SK-N-SH (cell line): Measurements from ENCODE around the gene KMT2C. TPM values are rescaled to one million over a fixed set of nuclear protein-coding genes. Genes with fewer than 3 reads are reported as not detected.

Source experiments
- CTCF ChIA-PET: fragments of 300-600, 350-600 bp; formaldehyde crosslinking; extraction: SDS; loops from one replicate; lab custom pipeline; 2021; lab: Yijun Ruan, JAX
- POLR2A ChIA-PET: fragments of 350-600 bp; sonication (Branson Sonifier 250); formaldehyde crosslinking; extraction: SDS; loops from one replicate; lab custom pipeline; 2020; ENCODE audit warnings: antibody characterized with exemption, inconsistent platforms; lab: Yijun Ruan, JAX
- DNase-seq: peaks from one replicate; pipeline ENCODE4 v3.0.0; 2012
- H2AFZ ChIP-seq: fragments of 200-600 bp; sonication (generic); 2 replicates; pipeline ENCODE4 v1.8.1; 2016; ENCODE audit warnings: antibody characterized with exemption, mild to moderate bottlenecking, low read depth
- H3F3A ChIP-seq: fragments of 200-600 bp; sonication (generic); replicated peaks from 2 replicates; pipeline ENCODE3; 2016; ENCODE audit warnings: antibody characterized with exemption, mild to moderate bottlenecking; ENCODE audit not compliant: insufficient read depth
- H3K27ac ChIP-seq, 2 experiments: fragments of 200-500 bp in 1 of 2; fragments of 200-600 bp in 1 of 2; sonication (Bioruptor generic) in 1 of 2; sonication (generic), shearing (Covaris generic) in 1 of 2; 2 replicates each; pipeline versions ENCODE4 v1.5.1 to v1.6.1; 2014 to 2016; ENCODE audit warnings: low read depth in 2 of 2, inconsistent platforms in 1 of 2, low read length in 1 of 2, mild to moderate bottlenecking in 1 of 2, mixed read lengths in 1 of 2
- H3K27me3 ChIP-seq: fragments of 200-600 bp; sonication (generic), shearing (Covaris generic); 2 replicates; pipeline ENCODE4 v1.6.1; 2016; ENCODE audit warnings: mixed run types; ENCODE audit not compliant: insufficient read depth
- H3K36me3 ChIP-seq, 2 experiments: fragments of 200-500 bp in 1 of 2; fragments of 200-600 bp in 1 of 2; sonication (Bioruptor generic) in 1 of 2; sonication (generic) in 1 of 2; replicated peaks in 1 of 2; 2 replicates each; pipeline versions ENCODE3 to v1.5.1; 2014 to 2016; ENCODE audit warnings: low read length in 1 of 2, mild to moderate bottlenecking in 1 of 2; ENCODE audit not compliant: insufficient read depth in 2 of 2, control insufficient read depth in 1 of 2
- H3K4me1 ChIP-seq, 2 experiments: fragments of 200-500 bp in 1 of 2; fragments of 200-600 bp in 1 of 2; sonication (Bioruptor generic) in 1 of 2; sonication (generic), shearing (Covaris generic) in 1 of 2; 2 replicates each; pipeline versions ENCODE4 v1.5.1 to v1.6.1; 2014 to 2016; ENCODE audit warnings: low read depth in 1 of 2, low read length in 1 of 2, mixed run types in 1 of 2; ENCODE audit not compliant: insufficient read depth in 2 of 2, control insufficient read depth in 1 of 2
- H3K4me2 ChIP-seq: fragments of 200-600 bp; sonication (generic), shearing (Covaris generic); 2 replicates; pipeline ENCODE4 v1.6.1; 2017; ENCODE audit warnings: mixed run types
- H3K4me3 ChIP-seq, 2 experiments: fragments of 200-500 bp in 1 of 2; fragments of 200-600 bp in 1 of 2; sonication (Bioruptor generic) in 1 of 2; sonication (generic), shearing (Covaris generic) in 1 of 2; 2 replicates each; pipeline versions ENCODE4 v1.5.1 to v1.8.1; 2014 to 2016; ENCODE audit warnings: low read depth in 2 of 2, inconsistent platforms in 1 of 2, low read length in 1 of 2, mild to moderate bottlenecking in 1 of 2, mixed read lengths in 1 of 2, moderate library complexity in 1 of 2
- H3K79me2 ChIP-seq: fragments of 200-600 bp; sonication (generic); 2 replicates; pipeline ENCODE4 v1.8.1; 2017; ENCODE audit warnings: mild to moderate bottlenecking; ENCODE audit not compliant: insufficient read depth
- H3K9ac ChIP-seq: fragments of 200-600 bp; sonication (generic); 2 replicates; pipeline ENCODE4 v1.6.1; 2017; ENCODE audit warnings: mixed run types
- H3K9me2 ChIP-seq: fragments of 200-600 bp; sonication (generic); 2 replicates; pipeline ENCODE4 v1.6.1; 2017; ENCODE audit warnings: mixed run types
- H3K9me3 ChIP-seq: fragments of 200-600 bp; sonication (generic); 2 replicates; pipeline ENCODE4 v1.6.1; 2017; ENCODE audit warnings: mixed run types, mild to moderate bottlenecking, moderate library complexity
- H4K20me1 ChIP-seq: fragments of 200-600 bp; sonication (generic); 2 replicates; pipeline ENCODE4 v1.6.1; 2017; ENCODE audit warnings: mild to moderate bottlenecking, mixed run types; ENCODE audit not compliant: insufficient read depth
- FOSL2 ChIP-seq: IDR thresholded peaks from 2 replicates; pipeline ENCODE4 v1.4.0; 2012; ENCODE audit warnings: low read depth, mild to moderate bottlenecking, moderate library complexity, borderline replicate concordance
- FOXJ3 ChIP-seq: sonication (generic); formaldehyde crosslinking; IDR thresholded peaks from 2 replicates; pipeline ENCODE4 v1.5.1; 2020; ENCODE audit warnings: mild to moderate bottlenecking, missing genetic modification reagents
- FOXM1 ChIP-seq: IDR thresholded peaks from 2 replicates; pipeline ENCODE4 v1.4.0; 2012; ENCODE audit warnings: low read depth, mild to moderate bottlenecking
- IRF3 ChIP-seq: fragments of 150-350 bp; IDR thresholded peaks from 2 replicates; pipeline ENCODE4 v1.6.1; 2016; ENCODE audit warnings: mild to moderate bottlenecking, low read depth, low read length
- MAX ChIP-seq: IDR thresholded peaks from 2 replicates; pipeline ENCODE4 v1.4.0; 2012; ENCODE audit warnings: low read depth
- MEF2A ChIP-seq: IDR thresholded peaks from 2 replicates; pipeline ENCODE4 v1.4.0; 2012; ENCODE audit warnings: low read depth, borderline replicate concordance
- MXI1 ChIP-seq: IDR thresholded peaks from 2 replicates; pipeline ENCODE4 v1.6.1; 2012; ENCODE audit warnings: mild to moderate bottlenecking, low read depth, low read length, improper control_type of control experiment
- NRF1 ChIP-seq: IDR thresholded peaks from 2 replicates; pipeline ENCODE4 v1.6.1; 2012; ENCODE audit warnings: low read depth, mild to moderate bottlenecking, low read length
- PBX3 ChIP-seq: IDR thresholded peaks from 2 replicates; pipeline ENCODE4; 2012
- POLR2AphosphoS5 ChIP-seq: IDR thresholded peaks from 2 replicates; pipeline ENCODE4 v1.6.1; 2012; ENCODE audit warnings: low read depth, low read length
- RFX5 ChIP-seq: IDR thresholded peaks from 2 replicates; pipeline ENCODE4 v1.6.1; 2012; ENCODE audit warnings: mild to moderate bottlenecking, improper control_type of control experiment, low read length
- RXRA ChIP-seq: IDR thresholded peaks from 2 replicates; pipeline ENCODE4 v1.4.0; 2012; ENCODE audit warnings: low read depth, mild to moderate bottlenecking, borderline replicate concordance
- TEAD4 ChIP-seq: IDR thresholded peaks from 2 replicates; pipeline ENCODE4 v1.4.0; 2012; ENCODE audit warnings: mild to moderate bottlenecking, borderline replicate concordance; ENCODE audit not compliant: insufficient read depth
- USF1 ChIP-seq: IDR thresholded peaks from 2 replicates; pipeline ENCODE4 v1.4.0; 2012; ENCODE audit warnings: low read depth, borderline replicate concordance
- USF2 ChIP-seq: fragments of 150-350 bp; IDR thresholded peaks from 2 replicates; pipeline ENCODE4 v1.6.1; 2017; ENCODE audit warnings: antibody characterized with exemption, low read length, low read depth, borderline replicate concordance
- WGBS: methylation state at CpG from one replicate; pipeline ENCODE4 v1.1.6; 2017; ENCODE audit warnings: low lambda C conversion rate; 5-methylcytosine and 5-hydroxymethylcytosine counted together
- polyA plus RNA-seq, 3 experiments: library from polyadenylated mRNA; depleted of rRNA; stranded (reverse); fragments of >200 nt; gene quantifications; 2 replicates each; pipeline ENCODE4 v1.2.3, GENCODE V29; 2012

KMT2C gene
- polyA plus RNA-seq, 1 of the 3 experiments (the other 2 are of a cell fraction) = 8.0 TPM

- TF ChIP-seq PBX3 = no peak
Measured at GRCh38 chr7:152419473-152420429, 16.1 kb downstream of the KMT2C start (continued).

GRCh38 chr7:152414779-152415178 lies 21.0 kb downstream of the KMT2C start:
- peaks cover 5% of the 10 kb centered on the region for H3F3A ChIP-seq
- peaks cover 88% of the 10 kb centered on the region for H4K20me1 ChIP-seq
- CTCF ChIA-PET = interaction anchor here (1.2 to 1.5 kb wide), 2 partner anchors 9 to 20 kb away, joined by 3 to 5 read pairs; no protein-coding TSS in a partner anchor
- H3K79me2 ChIP-seq = peaks cover 97% of the 10 kb centered on the region
- no peak for DNase-seq
- POLR2A ChIA-PET = interaction anchor here (0.6 to 0.9 kb wide), 2 partner anchors 20 to 49 kb away, joined by 3 to 4 read pairs; no protein-coding TSS in a partner anchor
- H3K27me3 ChIP-seq = no peaks in the 10 kb centered on the region
- no peak overlapping the region for H3K27ac ChIP-seq
- no peak overlapping the region for H3K4me3 ChIP-seq
- 92% methylated on average over 2 of the region's 2 CpGs for WGBS
- H3K4me2 ChIP-seq = no peak overlapping the region
- TF ChIP-seq TEAD4 (no peak), FOXM1 (no peak), FOSL2 (no peak), MEF2A (no peak), MAX (no peak), USF2 (no peak), NRF1 (no peak), USF1 (no peak), IRF3 (no peak), FOXJ3 (no peak), RXRA (no peak), POLR2AphosphoS5 (no peak), RFX5 (no peak), MXI1 (no peak)
- H3K9me2 ChIP-seq = no peaks in the 10 kb centered on the region
- H3K4me1 ChIP-seq = peaks cover 0 to 3% of the 10 kb centered on the region in 2 experiments; a peak in 2 of 4 replicates
- peaks cover 0 to 11% of the 10 kb centered on the region in 2 experiments for H3K36me3 ChIP-seq
- H2AFZ ChIP-seq = no peak overlapping the region
- H3K9ac ChIP-seq = no peak overlapping the region
- H3K9me3 ChIP-seq = no peaks in the 10 kb centered on the region
